Endothelial cell of umbilical vein (primary cell): ENCODE data around the gene MNDA.

ENCODE experiments used
- CTCF ChIP-seq, 2 donors: IDR thresholded peaks; 1 replicate in 1 of 2; 2 replicates in 1 of 2; pipeline ENCODE4 v1.5.1; 2011; ENCODE audit warnings: low read length in 2 of 2, mild to moderate bottlenecking in 2 of 2, moderate library complexity in 2 of 2, control low read depth in 1 of 2, inconsistent platforms in 1 of 2, low read depth in 1 of 2; ENCODE audit not compliant: insufficient read depth in 1 of 2; ENCODE audit errors: extremely low read depth in 1 of 2
- EZH2 ChIP-seq: IDR thresholded peaks from 2 replicates; pipeline ENCODE4 v1.6.1; 2012; ENCODE audit warnings: borderline replicate concordance, low read depth, mild to moderate bottlenecking, moderate library complexity, low read length, inconsistent platforms; ENCODE audit not compliant: severe bottlenecking
- FOS ChIP-seq: IDR thresholded peaks from 2 replicates; pipeline ENCODE4 v1.6.1; 2011; ENCODE audit warnings: mild to moderate bottlenecking, low read length, moderate library complexity, borderline replicate concordance; ENCODE audit not compliant: insufficient read depth
- GATA2 ChIP-seq: IDR thresholded peaks from 2 replicates; pipeline ENCODE4 v1.7.0; 2011; ENCODE audit warnings: low read depth, mild to moderate bottlenecking, moderate library complexity, mixed read lengths, low read length; ENCODE audit not compliant: insufficient read length, insufficient read depth
- JUN ChIP-seq: IDR thresholded peaks from 2 replicates; pipeline ENCODE4 v1.6.1; 2011; ENCODE audit warnings: borderline replicate concordance, low read depth; ENCODE audit not compliant: insufficient read length, insufficient read depth
- MAX ChIP-seq: IDR thresholded peaks from 2 replicates; pipeline ENCODE4 v1.6.1; 2011; ENCODE audit not compliant: insufficient read depth, insufficient read length
- MYC ChIP-seq: IDR thresholded peaks from one replicate; pipeline ENCODE4 v1.6.1; 2011; ENCODE audit warnings: mild to moderate bottlenecking, low read depth, low read length
- POLR2A ChIP-seq: IDR thresholded peaks from 2 replicates; pipeline ENCODE4 v1.6.1; 2012; ENCODE audit warnings: low read depth, mild to moderate bottlenecking, control low read depth, low read length
- POLR2AphosphoS5 ChIP-seq: IDR thresholded peaks from 2 replicates; pipeline ENCODE4 v1.6.1; 2012; ENCODE audit warnings: low read depth, mild to moderate bottlenecking, control low read depth, low read length, moderate library complexity; ENCODE audit not compliant: insufficient read depth

- TF ChIP-seq CTCF (IDR thresholded peaks at IDR 0.05; ENCODE audit: extremely low read depth in 1 of 2, insufficient read depth in 1 of 2, low read depth in 1 of 2, low read length in 2 of 2) (no peak), POLR2A (no peak), EZH2 (no peak), JUN (no peak), MYC (no peak), POLR2AphosphoS5 (no peak), MAX (no peak), FOS (no peak), GATA2 (no peak)
Measured at GRCh38 chr1:158794247-158794646, 36.9 kb upstream of the MNDA start.
